M059J (cell line): ENCODE data around the gene PRICKLE2. TPM values are rescaled to one million over a fixed set of nuclear protein-coding genes. Genes with fewer than 3 reads are reported as not detected.

Experiments
- DNase-seq: peaks from one replicate; pipeline ENCODE4 v3.0.0-alpha.2; 2012; ENCODE audit warnings: low read depth
- total RNA-seq: library from RNA; depleted of rRNA; stranded (reverse); fragments of >200 nt; shearing (Covaris generic); gene quantifications from 2 replicates; pipeline ENCODE4 v1.2.3, GENCODE V29; 2014

PRICKLE2 gene
- total RNA-seq, 1 experiment from 2014 or later = 5.3 TPM

- DNase-seq = peak; percentile 72
Measured at GRCh38 chr3:64220161-64220914, 4.9 kb downstream of the PRICKLE2 start.

GRCh38 chr3:64218746-64219145 lies 6.5 kb downstream of the PRICKLE2 start:
- DNase-seq = no peak

- DNase-seq = no peak
Measured at GRCh38 chr3:64218329-64218728, 6.9 kb downstream of the PRICKLE2 start.

- DNase-seq = no peak
Measured at GRCh38 chr3:64216274-64217147, 8.8 kb downstream of the PRICKLE2 start.

GRCh38 chr3:64215559-64215958 lies 9.7 kb downstream of the PRICKLE2 start:
- DNase-seq = no peak

GRCh38 chr3:64215103-64215502 lies 10.2 kb downstream of the PRICKLE2 start:
- DNase-seq = no peak

GRCh38 chr3:64214381-64215018 lies 10.8 kb downstream of the PRICKLE2 start:
- DNase-seq = no peak

GRCh38 chr3:64213962-64214379 lies 11.3 kb downstream of the PRICKLE2 start:
- DNase-seq = peak; percentile 81

- no peak for DNase-seq
Measured at GRCh38 chr3:64213224-64213878, 11.9 kb downstream of the PRICKLE2 start.

- DNase-seq = peak; percentile 72
Measured at GRCh38 chr3:64209866-64210621, 15.2 kb downstream of the PRICKLE2 start.

GRCh38 chr3:64207289-64208080 lies 17.8 kb downstream of the PRICKLE2 start:
- DNase-seq = no peak

- no peak for DNase-seq
Measured at GRCh38 chr3:64203969-64204908, 21.0 kb downstream of the PRICKLE2 start.

- peak; percentile 46 for DNase-seq
Measured at GRCh38 chr3:64203216-64203615, 22.1 kb downstream of the PRICKLE2 start.

- no peak for DNase-seq
Measured at GRCh38 chr3:64199932-64200331, 25.3 kb downstream of the PRICKLE2 start.

GRCh38 chr3:64196236-64196929 lies 28.9 kb downstream of the PRICKLE2 start:
- DNase-seq = no peak

- DNase-seq = no peak
Measured at GRCh38 chr3:64195789-64196188, 29.5 kb downstream of the PRICKLE2 start.

- DNase-seq = no peak
Measured at GRCh38 chr3:64191822-64192221, 33.4 kb downstream of the PRICKLE2 start.
